HG02870 (cell line): Measurements from ENCODE around the gene TTC36.
"Not testable (repeated sequence)": the region's sequence is repeated elsewhere in the genome, so short reads cannot be mapped to it uniquely, and the experiment has no call there.

ENCODE experiments used
- ATAC-seq: cut with Tn5 transposase; IDR thresholded peaks from one replicate; pipeline ENCODE4 v1.9.1; 2021; ENCODE audit warnings: mild to moderate bottlenecking, moderate library complexity; ENCODE audit not compliant: unreplicated experiment

TTC36 gene

GRCh38 chr11:118574636-118575035, 47.4 kb downstream of the TTC36 start:
- ATAC-seq: no peak

- not testable (repeated sequence) for ATAC-seq
Measured at GRCh38 chr11:118577995-118578394, 50.7 kb downstream of the TTC36 start.
